Heart left ventricle (tissue), 16 donors: ENCODE measurements around the gene MED22. TPM values are rescaled to one million over a fixed set of nuclear protein-coding genes. Genes with fewer than 3 reads are reported as not detected.

Source experiments
- ATAC-seq, 4 donors: fragments of 200-7000 bp; cut with Tn5 transposase; one replicate each; pipeline ENCODE4 v1.9.1; 2020 to 2022; ENCODE audit warnings: moderate library complexity in 4 of 4, mild to moderate bottlenecking in 3 of 4, moderate number of reproducible peaks in 1 of 4
- DNase-seq, 5 donors: peaks; one replicate each; pipeline ENCODE4 v3.0.0-alpha.2; 2020
- H3K27ac ChIP-seq, 12 donors: fragments of 200-600 bp; sonication (generic) in 4 of 12; one replicate each; pipeline versions ENCODE4 v1.5.0 to v1.8.0; 2016 to 2022; ENCODE audit warnings: mild to moderate bottlenecking in 2 of 12
- H3K27me3 ChIP-seq, 9 donors: fragments of 200-600 bp; sonication (generic) in 2 of 9; one replicate each; pipeline versions ENCODE4 v1.5.1 to v1.8.0; 2016 to 2022; ENCODE audit warnings: mild to moderate bottlenecking in 3 of 9
- H3K36me3 ChIP-seq, 9 donors: fragments of 200-600 bp; sonication (generic) in 2 of 9; one replicate each; pipeline versions ENCODE4 v1.5.0 to v1.8.0; 2018 to 2022; ENCODE audit warnings: mild to moderate bottlenecking in 2 of 9
- H3K4me1 ChIP-seq, 12 donors: fragments of 200-600 bp; sonication (generic) in 4 of 12; one replicate each; pipeline versions ENCODE4 v1.5.0 to v1.8.0; 2016 to 2022; ENCODE audit warnings: mild to moderate bottlenecking in 3 of 12
- H3K4me3 ChIP-seq, 12 donors: fragments of 200-600 bp; sonication (generic) in 4 of 12; one replicate each; pipeline versions ENCODE4 v1.5.0 to v1.8.0; 2017 to 2022; ENCODE audit warnings: mild to moderate bottlenecking in 9 of 12, moderate library complexity in 4 of 12
- H3K9me3 ChIP-seq, 12 donors: fragments of 200-600 bp; sonication (generic) in 4 of 12; one replicate each; pipeline versions ENCODE4 v1.5.0 to v1.8.0; 2016 to 2022; ENCODE audit warnings: mild to moderate bottlenecking in 1 of 12
- CTCF ChIP-seq, 12 donors: fragments of 200-600 bp; sonication (generic) in 4 of 12; IDR thresholded peaks; one replicate each; pipeline versions ENCODE4 v1.5.0 to v1.8.0; 2018 to 2022; ENCODE audit warnings: antibody characterized with exemption in 12 of 12, mild to moderate bottlenecking in 5 of 12
- POLR2A ChIP-seq, 2 donors: fragments of 450-650 bp; IDR thresholded peaks; one replicate each; pipeline ENCODE4 v1.6.1; 2017; ENCODE audit warnings: antibody characterized with exemption in 2 of 2, mild to moderate bottlenecking in 2 of 2, moderate library complexity in 2 of 2
- WGBS, 4 donors: extraction: QIAGEN DNeasy Blood & Tissue Kit in 2 of 4; methylation state at CpG; one replicate each; pipeline versions ENCODE4 v1.1.5 to v1.1.7; 2013 to 2018; 5-methylcytosine and 5-hydroxymethylcytosine counted together
- intact Hi-C, 10 donors: fragments of 100-400 bp; cut with DNase I; formaldehyde crosslinking; loops; one replicate each; pipeline versions ENCODE4 v1.11.1 to v1.14.2; 2022
- polyA plus RNA-seq, 2 donors: library from polyadenylated mRNA; stranded (reverse); fragments of 200-250 nt; gene quantifications; one replicate each; pipeline ENCODE4 v1.2.3, GENCODE V29; 2013
- total RNA-seq, 9 donors: library from RNA; depleted of rRNA in 2 of 9; stranded (reverse); fragments of >200 nt in 2 of 9; fragmentation: NEBNext Ultra II Directional in 3 of 9; extraction: Animal tissue kit (Norgen Biotek cat#: 25700) in 3 of 9; gene quantifications; one replicate each; pipeline versions ENCODE4 v1.1.0 to v1.2.4, GENCODE V29; 2016 to 2023
- donor health status: ischemic (EF 13 %, LVEDD 7.1; RV severe dilation, severe dysfunction).
- donor health status: healthy with polysubstance abuse.
- donor health status: DM: no; HTN: yes; CAD: no.
- donor health status: DM: no; HTN: no; CAD: no.
- donor health status: ischemic (EF 25% LVEDD 6.9; RV normal size, moderate dysfunction).
- donor health status: ischemic (EF 25% LVEDD 5.7; RV mildly dilated, moderate dysfunction).
- donor health status: healthy.
- donor health status: DM: yes; HTN: yes; CAD: no.
- donor health status: ischemic (EF 35%, LVEDD 5.7; RV mildly dilated, moderate dysfunction).
- donor health status: nonischemic (EF 11% LVEDD 7.7; RV severe dilation, severe dysfunction).
- donor health status: DM: yes; HTN: yes; CAD: no.
- donor health status: PGD.
- donor health status: ischemic (EF 29% LVEDD 5.4; RV normal size, mild dysfunction).
- donor health status: nonischemic (EF 23%, LVEDD 6.1; RV moderate dilation, normal function).

The MED22 gene
- total and polyA plus RNA-seq, 11 donors: 12.3 to 33.8 (median 19.5) TPM

GRCh38 chr9:133375724-133376654 is 28.1 kb upstream of the MED22 start, which contains the start of the genes STKLD1 and SURF4:
STKLD1 (plus strand) TSS chr9:133376366; CDS start chr9:133376474, 108 bp downstream.
SURF4 (minus strand) TSS chr9:133376060; CDS start chr9:133375969, 91 bp downstream.
- peak; percentile 94 to 98 (median 98) for ATAC-seq
- peak in 2 of 12 donors; percentile 4 to 11 for TF ChIP-seq CTCF (IDR thresholded peaks at IDR 0.05)
- peak in 1 of 2 donors; percentile 94 for TF ChIP-seq POLR2A (IDR thresholded peaks at IDR 0.05)
- intact Hi-C loops: loop anchor here in 5 of 10 donors (1.0 to 5.0 kb wide), 7 partner anchors 19 to 83 kb away; partner anchors contain the start of genes SURF6 (in 4 of the 5), CACFD1 (in 1 of the 5), MED22 (in 1 of the 5) and REXO4 (in 1 of the 5)
- DNase-seq: peak; percentile 95 to 99 (median 97)
- Histone ChIP-seq H3K4me1 (peaks cover 3 to 50% (median 39%) of the 10 kb centered on the region in 12 donors), H3K4me3 (peak within 1 kb of the TSS; percentile 75 to 100 (median 94)), H3K36me3 (peaks cover 0 to 14% (median 5%) of the 10 kb centered on the region in 9 donors), H3K9me3 (peaks cover 0 to 10% (median 0%) of the 10 kb centered on the region in 12 donors), H3K27ac (peak within 1 kb of the TSS; percentile 83 to 98 (median 94)), H3K27me3 (no peaks in the 10 kb centered on the region)
- 0 to 1% (median 0%) methylated on average over 16 to 120 of the region's 120 CpGs for WGBS, 4 donors

DNA sequence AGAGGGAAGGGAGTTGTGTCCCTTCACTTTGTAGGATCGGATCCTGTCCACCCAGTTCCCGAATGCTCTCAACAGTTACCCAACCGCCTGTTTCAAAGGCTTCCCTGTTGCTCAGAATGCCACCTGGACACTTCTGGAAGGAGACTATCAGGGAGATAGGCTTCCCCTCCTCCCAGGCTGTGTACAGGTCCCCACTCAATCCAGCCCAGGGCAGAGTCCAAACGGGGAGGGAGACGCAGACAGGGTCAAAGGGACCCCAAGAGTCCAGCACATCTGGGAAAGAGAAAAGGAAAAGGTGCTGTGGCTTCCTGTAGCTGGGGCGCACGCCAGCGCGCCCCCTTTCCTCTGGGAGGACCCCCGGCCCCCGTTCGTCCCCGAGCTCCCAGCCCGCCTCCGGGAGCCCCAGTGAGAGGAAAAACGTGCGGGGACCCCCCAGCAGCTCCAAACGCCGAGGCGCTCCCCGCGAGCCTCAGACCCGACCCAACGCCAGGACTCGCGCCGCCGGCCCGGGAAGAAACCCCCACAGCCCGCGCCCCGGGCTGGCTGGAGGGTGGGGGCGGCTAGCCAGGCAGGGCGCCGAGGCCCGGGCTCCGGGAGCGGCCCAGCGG is 27.3 kb upstream of the MED22 start:
- intact Hi-C loops: loop anchor here in 3 of 10 donors (2.0 to 5.0 kb wide), 3 partner anchors 38 to 42 kb away; partner anchors contain the start of genes SURF6 (in 3 of the 3) and REXO4 (in 1 of the 3)
- DNase-seq: no peak
- peaks cover 3 to 58% (median 46%) of the 10 kb centered on the region in 12 donors for H3K4me1 ChIP-seq

GRCh38 chr9:133374612-133375115 is 26.7 kb upstream of the MED22 start:
- Histone ChIP-seq H3K27me3 (no peaks in the 10 kb centered on the region), H3K9me3 (peaks cover 0 to 10% (median 0%) of the 10 kb centered on the region in 12 donors), H3K36me3 (peaks cover 0 to 27% (median 15%) of the 10 kb centered on the region in 9 donors), H3K4me1 (peaks cover 3 to 62% (median 50%) of the 10 kb centered on the region in 12 donors), H3K4me3 (peak overlapping the region; percentile 75 to 100 (median 94)), H3K27ac (peak overlapping the region in 10 of 12 donors; percentile 83 to 98 (median 94))
- intact Hi-C loops: loop anchor here in 3 of 10 donors (2.0 to 5.0 kb wide), 3 partner anchors 37 to 43 kb away; partner anchors contain the start of genes SURF6 (in 3 of the 3) and REXO4 (in 1 of the 3)
- TF ChIP-seq CTCF (IDR thresholded peaks at IDR 0.05): no peak
- no peak for TF ChIP-seq POLR2A (IDR thresholded peaks at IDR 0.05)
- no peak for DNase-seq
- no peak for ATAC-seq
- 23 to 36% (median 29%) methylated on average over 12 of the region's 12 CpGs for WGBS, 4 donors

More for the DNA sequence above, 27.3 kb upstream of the MED22 start:
- Histone ChIP-seq H3K4me3 (peak overlapping the region; percentile 75 to 100 (median 94)), H3K36me3 (peaks cover 0 to 22% (median 10%) of the 10 kb centered on the region in 9 donors), H3K27ac (peak overlapping the region; percentile 83 to 98 (median 94)), H3K9me3 (peaks cover 0 to 10% (median 0%) of the 10 kb centered on the region in 12 donors), H3K27me3 (no peaks in the 10 kb centered on the region)
- TF ChIP-seq POLR2A (IDR thresholded peaks at IDR 0.05): no peak
- no peak for TF ChIP-seq CTCF (IDR thresholded peaks at IDR 0.05)
- ATAC-seq: peak in 1 of 4 donors; percentile 7
- WGBS, 4 donors: 0 to 1% (median 0%) methylated on average over 5 to 39 of the region's 39 CpGs
